ENCODE measurements around the gene CTXND2.

- no peak for TF ChIP-seq CTCF (IDR thresholded peaks at IDR 0.05)
- TF ChIP-seq POLR2A (IDR thresholded peaks at IDR 0.05) = no peak
Observed at GRCh38 chr1:150872572-150872971, 14.4 kb upstream of the CTXND2 start.
